ENCODE data around the gene CEACAM19. TPM values are rescaled to one million over a fixed set of nuclear protein-coding genes. Genes with fewer than 3 reads are reported as not detected.
"Not testable (repeated sequence)": the region's sequence is repeated elsewhere in the genome, so short reads cannot be mapped to it uniquely, and the experiment has no call there.

CEACAM19 gene
- total RNA-seq, 6 experiments from 2014 or later, result 1.8 to 2.5 (median 2.1) TPM

DNA sequence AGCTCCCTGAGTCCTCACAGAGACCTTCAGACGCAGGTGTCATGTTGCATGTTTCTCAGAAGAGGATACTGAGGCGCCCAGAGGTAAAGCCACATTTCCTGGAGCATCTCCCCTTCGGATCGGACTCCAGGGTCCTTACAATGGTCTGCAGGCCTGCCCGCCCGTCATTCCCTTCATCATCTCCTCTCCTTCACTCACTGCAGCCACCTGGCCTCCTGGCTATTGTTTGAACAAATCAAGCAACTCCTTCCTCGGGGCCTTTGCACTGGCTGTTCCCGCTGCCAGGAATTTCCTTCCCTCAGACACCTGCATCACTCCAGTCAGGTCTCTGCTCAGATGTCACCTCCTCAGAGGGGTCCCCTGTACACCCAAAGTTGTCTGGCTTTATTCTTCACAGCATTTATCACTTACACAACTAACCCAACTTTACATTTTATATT, 48.0 kb downstream of the CEACAM19 start:
- TF ChIP-seq, protein P1, sequence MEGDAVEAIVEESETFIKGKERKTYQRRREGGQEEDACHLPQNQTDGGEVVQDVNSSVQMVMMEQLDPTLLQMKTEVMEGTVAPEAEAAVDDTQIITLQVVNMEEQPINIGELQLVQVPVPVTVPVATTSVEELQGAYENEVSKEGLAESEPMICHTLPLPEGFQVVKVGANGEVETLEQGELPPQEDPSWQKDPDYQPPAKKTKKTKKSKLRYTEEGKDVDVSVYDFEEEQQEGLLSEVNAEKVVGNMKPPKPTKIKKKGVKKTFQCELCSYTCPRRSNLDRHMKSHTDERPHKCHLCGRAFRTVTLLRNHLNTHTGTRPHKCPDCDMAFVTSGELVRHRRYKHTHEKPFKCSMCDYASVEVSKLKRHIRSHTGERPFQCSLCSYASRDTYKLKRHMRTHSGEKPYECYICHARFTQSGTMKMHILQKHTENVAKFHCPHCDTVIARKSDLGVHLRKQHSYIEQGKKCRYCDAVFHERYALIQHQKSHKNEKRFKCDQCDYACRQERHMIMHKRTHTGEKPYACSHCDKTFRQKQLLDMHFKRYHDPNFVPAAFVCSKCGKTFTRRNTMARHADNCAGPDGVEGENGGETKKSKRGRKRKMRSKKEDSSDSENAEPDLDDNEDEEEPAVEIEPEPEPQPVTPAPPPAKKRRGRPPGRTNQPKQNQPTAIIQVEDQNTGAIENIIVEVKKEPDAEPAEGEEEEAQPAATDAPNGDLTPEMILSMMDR (IDR thresholded peaks at IDR 0.05), result no peak
- H3K4me1 Mint-ChIP-seq (ENCODE audit: low read depth), result peaks cover 44% of the 10 kb centered on the region
- H3K9me3 Mint-ChIP-seq, result peaks cover 16% of the 10 kb centered on the region
- H3K27ac Mint-ChIP-seq, result no peak overlapping the region
- H3K36me3 Mint-ChIP-seq (ENCODE audit: low read depth), result peaks cover 11% of the 10 kb centered on the region
- H3K4me3 Mint-ChIP-seq, result no peak overlapping the region
- H3K27me3 Mint-ChIP-seq (ENCODE audit: insufficient read depth), result no peaks in the 10 kb centered on the region
- DNase-seq, result no peak

- peaks cover 52% of the 10 kb centered on the region for H3K4me1 Mint-ChIP-seq (ENCODE audit: low read depth)
- H3K36me3 Mint-ChIP-seq (ENCODE audit: low read depth); H3K4me3 Mint-ChIP-seq; DNase-seq; H3K9me3 Mint-ChIP-seq; H3K27ac Mint-ChIP-seq; H3K27me3 Mint-ChIP-seq (ENCODE audit: insufficient read depth): not testable (repeated sequence)
These were observed 49.1 kb downstream of the CEACAM19 start for GRCh38 chr19:44720396-44720795.

GRCh38 chr19:44720945-44721344, 49.7 kb downstream of the CEACAM19 start:
- Mint-ChIP-seq H3K4me3 (no peak overlapping the region; the same call in 1 of the 2 replicates), H3K36me3 (ENCODE audit: low read depth) (no peaks in the 10 kb centered on the region), H3K27ac (no peak overlapping the region), H3K9me3 (peaks cover under 1% of the 10 kb centered on the region; the same call in 1 of the 2 replicates), H3K4me1 (ENCODE audit: low read depth) (peaks cover 52% of the 10 kb centered on the region), H3K27me3 (ENCODE audit: insufficient read depth) (no peaks in the 10 kb centered on the region)
- TF ChIP-seq, protein P1 (IDR thresholded peaks at IDR 0.05), result no peak
- no peak for DNase-seq

DNA sequence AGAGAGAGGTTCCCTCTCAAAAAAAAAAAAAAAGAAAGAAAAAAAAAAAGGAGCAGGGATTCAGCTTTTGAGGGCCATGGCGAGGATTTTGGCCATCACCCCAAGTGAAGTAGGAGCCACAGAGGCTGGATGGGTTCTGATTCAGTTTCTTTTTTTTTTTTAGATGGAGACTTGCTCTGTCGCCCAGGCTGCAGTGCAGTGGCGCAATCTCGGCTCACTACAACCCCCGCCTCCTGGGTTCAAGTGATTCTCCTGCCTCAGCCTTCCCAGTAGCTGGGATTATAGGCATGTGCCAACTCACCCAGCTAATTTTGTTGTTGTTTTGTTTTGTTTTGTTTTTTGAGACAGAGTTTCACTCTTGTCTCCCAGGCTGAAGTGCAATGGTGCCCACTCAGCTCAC, 50.1 kb downstream of the CEACAM19 start:
- not testable (repeated sequence) for H3K27ac Mint-ChIP-seq; H3K4me3 Mint-ChIP-seq; H3K36me3 Mint-ChIP-seq (ENCODE audit: low read depth); H3K9me3 Mint-ChIP-seq; DNase-seq; H3K27me3 Mint-ChIP-seq (ENCODE audit: insufficient read depth)
- peaks cover 52% of the 10 kb centered on the region for H3K4me1 Mint-ChIP-seq (ENCODE audit: low read depth)

DNA sequence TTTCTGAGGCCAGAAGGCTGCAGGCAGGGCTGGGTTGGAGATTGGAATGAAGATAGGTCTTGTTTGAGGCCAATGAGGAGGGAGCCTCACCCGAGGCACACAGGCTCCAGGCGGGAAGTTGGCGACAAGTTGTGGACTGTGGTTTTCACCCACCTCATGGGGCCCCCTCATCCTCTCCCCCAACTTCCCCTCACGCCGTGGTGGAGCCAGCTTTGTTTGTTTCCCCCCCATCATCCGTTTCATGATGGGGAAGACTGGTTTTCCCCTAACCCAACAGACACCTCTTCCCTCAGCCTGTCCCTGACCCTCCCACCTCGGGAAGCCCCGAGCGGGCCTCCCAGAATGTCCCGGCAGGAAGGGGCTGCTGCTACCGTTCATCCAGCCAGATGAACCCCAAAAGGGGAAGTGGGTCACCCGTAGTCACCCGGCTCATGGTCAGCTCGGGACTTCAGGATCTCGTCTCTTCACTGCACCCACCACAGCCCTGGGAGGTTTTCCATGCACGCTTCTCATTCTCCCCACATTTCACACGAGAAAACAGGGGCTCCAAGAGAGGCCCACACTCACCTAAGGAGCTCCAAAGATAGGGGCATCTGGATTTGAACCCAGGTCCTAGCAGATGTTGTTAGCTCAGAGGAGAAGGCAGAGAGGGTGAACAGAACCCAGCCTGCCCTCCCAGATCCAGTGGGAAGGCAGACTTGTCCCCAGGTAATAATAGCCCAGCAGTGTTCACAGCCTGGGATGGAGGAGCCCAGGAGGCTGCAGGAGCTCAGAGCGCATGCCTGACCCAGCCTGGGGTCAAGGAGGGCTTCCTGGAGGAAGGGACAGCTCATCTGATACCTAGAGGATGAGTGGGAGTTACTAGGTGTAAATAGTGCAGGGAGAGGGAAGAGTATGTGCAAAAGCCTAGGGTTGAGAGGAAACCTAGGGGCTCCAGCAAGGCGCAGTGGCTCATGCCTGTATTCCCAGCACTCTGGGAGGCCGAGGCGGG, 51.1 kb downstream of the CEACAM19 start:
- Mint-ChIP-seq H3K4me1 (ENCODE audit: low read depth) (peaks cover 52% of the 10 kb centered on the region), H3K27me3 (ENCODE audit: insufficient read depth) (no peaks in the 10 kb centered on the region), H3K27ac (no peak overlapping the region), H3K9me3 (no peaks in the 10 kb centered on the region), H3K4me3 (no peak overlapping the region), H3K36me3 (ENCODE audit: low read depth) (no peaks in the 10 kb centered on the region)
- DNase-seq, result no peak
- TF ChIP-seq, protein P1 (IDR thresholded peaks at IDR 0.05), result no peak

DNA sequence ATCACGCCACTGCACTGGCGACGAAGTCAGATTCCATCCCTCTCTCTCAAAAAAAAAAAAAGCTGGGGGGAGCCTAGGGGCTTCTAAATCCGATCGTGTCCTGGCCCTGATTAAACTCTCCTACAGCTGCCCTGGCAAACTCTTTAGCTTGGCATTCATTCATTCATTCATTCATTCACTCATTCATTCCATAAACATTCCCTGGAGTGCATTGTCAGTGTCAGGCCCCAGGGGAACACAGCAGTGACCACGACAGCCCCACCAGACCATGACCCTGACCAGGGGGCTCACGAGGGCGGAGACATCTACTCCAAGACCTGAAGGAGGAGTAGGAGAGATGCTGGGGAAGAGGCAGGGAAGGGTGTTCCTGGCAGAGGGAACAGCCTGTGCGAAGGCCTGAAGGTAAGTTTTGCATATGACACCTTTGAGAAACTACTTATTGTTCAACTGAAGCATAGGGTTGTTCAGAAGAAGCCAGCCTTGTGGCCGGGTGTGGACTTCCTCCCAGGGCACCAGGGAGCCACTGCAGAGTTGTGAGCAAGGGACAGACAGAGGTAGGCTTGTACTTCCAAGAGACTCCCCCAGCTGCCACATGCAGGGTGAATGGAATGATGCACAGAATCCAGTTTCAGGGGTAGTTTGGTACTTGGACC, 52.1 kb downstream of the CEACAM19 start:
- no peaks in the 10 kb centered on the region for H3K36me3 Mint-ChIP-seq (ENCODE audit: low read depth)
- no peak for DNase-seq
- no peaks in the 10 kb centered on the region for H3K9me3 Mint-ChIP-seq
- H3K4me3 Mint-ChIP-seq, result no peak overlapping the region
- H3K4me1 Mint-ChIP-seq (ENCODE audit: low read depth), result peaks cover 46% of the 10 kb centered on the region
- TF ChIP-seq, protein P1 (IDR thresholded peaks at IDR 0.05), result no peak
- no peaks in the 10 kb centered on the region; the same call in 1 of the 2 replicates for H3K27me3 Mint-ChIP-seq (ENCODE audit: insufficient read depth)
- H3K27ac Mint-ChIP-seq, result no peak overlapping the region
